ENCODE data around the gene RAB14.

Gene RAB14

DNA sequence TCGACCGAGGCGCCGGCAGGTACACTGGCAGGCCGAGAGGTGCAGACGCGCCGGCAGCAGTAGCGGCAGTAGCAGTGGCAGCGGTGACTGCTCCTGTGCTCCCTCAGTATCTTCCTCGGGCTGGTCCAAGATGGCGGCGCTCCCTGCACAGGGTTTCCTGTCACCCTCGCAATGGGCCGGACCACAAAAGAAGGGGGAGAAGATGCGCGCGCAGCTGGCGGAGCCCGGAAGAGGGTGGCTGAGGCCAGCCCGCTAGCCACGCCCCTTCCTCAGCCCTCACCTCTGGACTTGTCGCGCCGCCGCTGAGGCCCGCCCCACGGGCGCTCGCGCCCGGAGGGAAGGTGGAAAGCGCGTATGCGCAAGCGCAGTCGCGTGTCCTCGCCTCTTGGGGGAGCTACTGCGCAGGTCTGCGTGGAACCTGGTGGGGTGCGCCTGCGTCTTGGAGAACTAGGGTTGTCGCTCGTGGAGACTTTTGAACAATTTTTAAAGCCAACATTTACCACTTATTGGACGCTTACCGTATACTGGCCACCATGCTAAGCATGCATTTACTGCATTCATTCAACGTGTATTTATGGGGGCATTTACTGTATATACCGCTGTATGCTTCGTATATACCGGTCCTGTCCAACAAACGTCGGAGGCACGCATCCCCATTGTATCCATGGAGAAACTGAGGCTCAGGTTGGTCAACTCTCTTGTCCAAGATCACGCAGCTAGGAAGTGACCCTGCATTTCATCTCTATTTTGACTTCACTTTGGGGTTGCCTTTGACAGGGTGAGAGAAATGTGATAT is at the start of gene RAB14:
RAB14 (minus strand) TSS at position 132 of the 796 bp plus-strand sequence. CDS start 8,457 bp downstream, outside the sequence.
- DNase-seq (ENCODE audit: low read depth in 3 of 3), result peak; percentile 100

DNA sequence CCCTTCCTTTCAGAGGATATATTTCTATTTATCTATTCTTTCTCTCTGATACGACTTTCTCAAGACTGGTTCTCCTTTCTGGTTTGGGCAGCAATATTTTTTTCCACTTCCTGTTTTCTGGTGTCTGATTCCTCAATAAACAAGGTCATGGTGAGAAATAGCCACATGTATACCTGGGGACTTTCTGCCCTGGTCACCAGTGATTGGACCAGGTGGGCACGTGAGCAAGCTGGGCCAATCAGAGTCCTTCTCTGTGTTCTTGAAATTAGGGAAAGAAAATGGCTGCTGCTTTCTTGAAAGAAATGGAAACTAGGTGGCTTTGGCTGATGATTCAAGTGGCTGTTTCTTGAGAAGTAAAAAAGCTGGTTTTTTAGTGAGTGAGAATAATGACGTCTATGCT is 47.9 kb upstream of the RAB14 start:
- DNase-seq (ENCODE audit: low read depth in 3 of 3), result no peak

DNA sequence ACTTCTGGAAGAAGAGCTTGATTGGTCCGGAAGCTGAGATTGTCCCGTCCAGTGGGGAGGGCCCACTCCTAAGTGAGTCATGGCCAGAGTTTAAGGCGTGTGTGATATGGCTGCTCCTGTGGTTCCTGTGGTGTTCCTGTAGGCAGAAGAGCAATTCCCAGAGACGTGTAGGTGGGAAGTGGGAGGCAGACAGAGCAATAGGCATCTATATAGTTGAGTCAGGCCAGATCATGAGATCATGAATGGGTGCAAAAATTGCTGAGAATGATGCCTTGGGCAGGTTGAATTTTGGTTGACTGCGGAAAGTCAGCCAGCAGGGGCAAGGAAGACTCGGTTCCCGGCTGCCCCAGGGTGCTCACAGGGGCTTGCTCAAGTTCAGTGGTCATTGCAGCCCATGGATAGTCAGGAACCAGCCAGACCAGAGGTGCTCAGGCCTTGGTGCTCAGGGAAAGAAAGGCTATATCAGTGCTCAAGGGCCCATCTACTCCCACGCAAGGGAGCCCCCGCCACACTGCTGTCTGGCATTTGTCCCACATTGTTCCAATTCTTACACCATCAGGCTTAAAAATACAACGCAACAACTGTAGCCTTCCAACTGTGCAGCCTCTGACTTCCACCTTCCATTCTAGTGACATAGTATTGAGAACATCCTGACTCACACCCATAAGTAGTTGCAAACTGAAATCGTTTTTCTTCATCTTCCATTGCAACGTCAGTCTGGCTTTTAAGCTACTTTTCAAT is 45.3 kb upstream of the RAB14 start:
- DNase-seq (ENCODE audit: low read depth in 3 of 3), result no peak

DNA sequence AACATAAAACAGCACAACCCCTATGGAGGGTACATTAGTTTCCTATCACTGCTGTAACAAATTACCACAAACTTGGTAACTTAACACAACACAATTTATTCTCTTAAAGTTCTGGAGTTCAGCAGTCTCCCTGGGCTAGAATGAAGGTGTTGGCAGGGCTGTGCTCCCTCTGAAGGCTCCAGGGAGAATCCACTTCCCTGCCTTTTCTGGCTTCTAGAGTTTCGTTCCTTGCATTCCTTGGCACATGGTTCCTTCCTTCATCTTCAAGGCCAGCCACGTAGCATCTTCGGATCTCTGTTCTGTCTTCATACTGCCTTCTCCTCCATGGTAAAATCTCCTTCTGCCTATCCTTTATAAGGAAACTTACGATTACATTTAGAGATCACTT is 41.3 kb upstream of the RAB14 start:
- DNase-seq (ENCODE audit: low read depth in 3 of 3), result no peak

DNA sequence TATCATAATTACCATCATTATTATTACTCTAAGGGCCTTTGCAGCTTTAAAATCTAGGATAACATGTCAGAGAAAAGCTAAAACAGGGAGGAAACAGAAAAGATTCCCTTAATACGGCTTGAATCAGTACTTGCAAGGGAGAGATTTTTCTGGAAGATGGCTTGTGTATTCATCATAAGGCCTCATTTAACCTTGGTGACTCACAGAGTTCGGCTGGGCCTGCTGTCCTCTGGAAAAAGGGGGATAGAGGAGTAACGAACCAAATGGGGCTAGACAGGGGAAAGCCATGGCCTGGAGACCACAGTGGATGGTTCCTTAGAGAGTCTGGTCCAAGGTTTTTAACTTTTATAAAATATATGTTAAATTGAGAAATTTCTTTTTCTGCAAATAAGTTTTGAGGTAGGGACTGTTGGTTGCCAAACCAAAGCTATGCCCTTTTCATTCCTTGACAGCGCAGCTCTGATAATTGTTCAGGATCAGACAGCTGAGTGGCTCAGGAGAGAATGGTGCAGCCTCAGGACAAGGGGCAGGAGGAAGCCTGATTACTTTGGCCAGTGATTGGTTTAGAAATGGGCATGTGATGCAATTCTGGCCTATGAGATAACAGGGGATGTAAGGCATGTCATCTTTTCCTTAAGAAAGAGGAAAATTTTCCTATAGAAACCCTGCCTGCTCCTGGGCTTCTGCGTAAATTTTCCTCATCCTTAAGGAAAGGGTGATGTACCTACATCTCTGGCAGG is 40.7 kb upstream of the RAB14 start:
- DNase-seq (ENCODE audit: low read depth in 3 of 3), result no peak

DNA sequence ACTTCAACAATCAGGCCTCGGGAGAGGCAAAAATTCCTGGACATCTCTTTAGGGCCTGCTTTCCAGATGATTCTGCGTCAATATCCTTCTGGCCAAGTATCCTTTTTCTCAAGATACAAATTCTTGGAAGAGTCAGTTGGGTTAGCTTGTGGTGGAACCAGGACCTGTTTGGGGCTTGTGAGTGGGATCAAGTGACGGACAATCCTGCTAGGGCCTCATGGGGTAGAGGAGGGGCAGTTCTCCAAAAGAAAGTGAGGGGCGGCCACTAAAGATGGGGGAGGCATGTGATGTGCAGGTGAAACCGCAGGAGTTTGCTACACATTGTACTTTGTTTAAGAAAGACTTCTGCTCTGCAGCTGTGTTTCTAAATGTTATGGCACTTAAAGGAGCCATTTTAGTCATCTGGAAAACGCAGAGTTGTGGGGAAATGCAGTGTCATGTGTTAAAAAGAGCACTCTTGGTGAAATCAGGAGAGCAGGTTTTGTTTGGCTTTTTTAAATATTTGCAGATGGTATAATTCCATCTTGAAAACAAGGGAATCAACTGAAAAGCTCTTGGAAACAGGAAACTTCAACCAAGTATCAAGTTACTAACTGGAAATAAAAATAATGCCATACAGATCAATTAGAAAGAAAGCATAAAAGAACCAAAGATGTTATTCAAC is 38.9 kb upstream of the RAB14 start:
- DNase-seq (ENCODE audit: low read depth in 3 of 3), result no peak

DNA sequence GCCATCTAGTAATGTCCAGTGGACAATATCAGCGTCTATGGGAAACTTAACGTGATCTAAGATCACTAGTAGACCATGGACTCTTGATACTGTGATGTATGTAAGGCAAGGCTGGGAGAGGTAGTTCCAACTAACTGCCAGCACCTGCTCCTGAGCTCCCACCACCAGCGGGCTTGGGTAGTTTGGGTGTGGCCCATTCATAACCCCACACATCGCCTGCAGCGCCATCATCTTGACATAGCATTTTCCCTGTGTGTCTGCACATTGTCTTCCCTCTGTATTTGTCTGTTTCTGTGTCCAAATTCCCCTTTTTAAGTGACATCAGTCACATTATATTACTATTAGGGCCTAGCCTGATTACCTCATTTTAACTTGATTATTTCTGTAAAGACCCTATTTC is 38.2 kb upstream of the RAB14 start:
- no peak for DNase-seq (ENCODE audit: low read depth in 3 of 3)

DNA sequence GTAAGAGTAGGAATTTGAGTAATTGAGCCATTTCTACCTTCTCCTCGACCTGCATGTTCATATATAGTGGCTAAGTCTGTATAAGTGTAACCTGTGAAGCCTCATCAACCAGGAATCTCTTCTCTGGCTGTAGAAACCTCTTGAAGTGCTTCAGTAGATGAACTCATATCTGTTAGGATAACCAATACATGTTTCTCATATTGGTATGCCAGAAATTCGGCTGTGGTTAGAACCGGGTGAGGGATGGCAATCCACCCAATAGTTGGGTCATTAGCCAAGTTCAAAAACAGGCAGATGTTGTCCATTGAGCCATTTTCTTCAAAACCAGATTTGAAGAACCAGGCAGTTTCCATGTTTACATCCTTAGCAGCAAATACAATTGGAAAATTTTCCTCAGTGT is 37.4 kb upstream of the RAB14 start:
- no peak for DNase-seq (ENCODE audit: low read depth in 3 of 3)

DNA sequence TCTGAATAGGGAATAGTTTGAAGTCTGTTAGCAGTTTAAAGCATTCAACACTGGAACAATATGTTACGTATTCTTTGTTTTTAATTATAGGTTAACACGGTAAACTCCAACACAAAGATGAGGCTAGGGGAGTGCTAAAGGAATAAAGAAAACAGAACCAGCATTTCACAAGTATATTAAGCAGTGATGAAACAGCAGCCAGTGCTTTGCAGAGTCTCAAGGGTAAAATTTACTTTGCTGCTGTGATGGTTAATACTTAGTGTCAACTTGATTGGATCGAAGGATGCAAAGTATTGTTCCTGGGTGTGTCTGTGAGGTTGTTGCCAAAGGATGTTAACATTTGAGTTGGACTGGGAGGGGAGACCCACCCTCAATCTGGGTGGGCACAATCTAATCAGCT is 36.2 kb upstream of the RAB14 start:
- DNase-seq (ENCODE audit: low read depth in 3 of 3), result no peak

DNA sequence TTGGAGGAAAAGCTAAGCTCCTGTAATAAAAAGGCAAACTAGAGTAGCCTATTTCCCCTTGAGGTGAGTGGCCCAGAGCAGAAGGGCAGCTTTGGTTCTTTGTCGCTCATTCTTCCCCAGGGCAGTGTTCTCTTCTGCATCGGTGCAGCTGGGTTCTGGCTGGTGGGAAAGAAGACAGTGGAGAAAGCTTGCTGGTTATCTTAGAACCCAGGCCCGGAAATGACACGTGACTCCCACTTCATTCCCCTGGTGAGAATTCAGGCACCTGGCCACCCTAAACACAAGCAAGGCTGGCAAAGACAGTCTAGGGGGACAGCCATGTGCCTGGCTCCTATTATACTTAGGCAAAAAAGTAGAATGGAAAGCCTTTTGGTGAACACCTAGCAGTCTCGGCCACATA is 33.8 kb upstream of the RAB14 start:
- no peak for DNase-seq (ENCODE audit: low read depth in 3 of 3)

DNA sequence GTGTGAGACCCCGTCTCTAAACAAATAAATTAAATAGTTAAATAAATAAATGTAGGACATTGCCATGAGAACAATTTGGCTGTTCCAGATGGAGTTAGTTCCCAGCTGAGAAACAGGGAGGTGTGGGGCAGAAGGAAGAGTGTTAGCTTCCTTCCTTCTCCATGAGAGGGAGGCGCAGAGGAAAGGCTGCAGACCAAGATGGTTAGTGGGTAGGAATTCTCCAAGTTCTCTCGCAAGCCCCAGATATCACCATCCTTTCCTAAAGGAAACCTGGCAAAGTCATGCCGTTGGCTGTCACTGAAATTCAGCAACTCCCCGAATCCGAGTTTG is 33.1 kb upstream of the RAB14 start:
- DNase-seq (ENCODE audit: low read depth in 3 of 3), result no peak

DNA sequence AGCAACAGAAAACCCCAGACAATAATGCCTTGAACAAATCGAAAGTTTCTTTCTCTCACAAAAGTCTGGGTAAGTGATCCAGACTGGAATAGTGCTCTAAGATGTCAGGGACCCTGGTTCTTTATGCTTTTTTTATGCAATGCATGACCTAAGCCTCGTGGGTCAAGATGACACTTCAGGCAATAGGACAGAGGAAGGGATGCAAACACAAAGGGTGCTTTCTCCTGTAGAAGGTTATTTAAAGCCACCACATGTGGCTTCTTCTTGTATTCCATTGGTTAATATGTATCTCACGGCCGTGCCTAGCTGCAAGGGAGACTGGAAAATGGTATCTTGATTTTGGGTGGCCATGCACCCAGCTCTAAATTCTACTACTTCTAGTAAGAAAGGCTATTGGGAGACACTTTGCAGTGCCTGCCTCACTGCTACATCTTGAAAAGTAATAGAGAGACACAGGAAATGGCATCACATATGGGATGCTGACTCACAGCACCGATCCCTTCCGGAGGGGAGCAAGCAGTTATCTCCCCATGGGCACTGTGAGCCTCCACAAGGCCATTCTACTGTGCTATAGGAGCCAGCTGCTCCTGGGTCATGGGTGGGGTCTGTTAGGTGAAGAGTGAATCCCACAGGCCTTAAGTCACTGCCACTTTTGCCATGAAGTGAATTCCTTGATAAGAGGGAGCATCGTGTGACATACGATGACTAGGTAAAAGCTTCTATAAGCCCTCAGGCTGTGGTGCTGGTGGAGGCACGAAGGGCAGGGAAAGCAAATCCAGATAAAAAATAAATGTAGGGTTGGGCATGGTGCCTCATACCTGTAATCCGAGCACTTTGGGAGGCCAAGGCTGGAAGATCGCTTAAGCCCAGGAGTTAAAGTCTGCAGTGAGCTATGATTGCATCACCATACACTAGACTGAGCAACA is 32.5 kb upstream of the RAB14 start:
- DNase-seq (ENCODE audit: low read depth in 3 of 3), result no peak

DNA sequence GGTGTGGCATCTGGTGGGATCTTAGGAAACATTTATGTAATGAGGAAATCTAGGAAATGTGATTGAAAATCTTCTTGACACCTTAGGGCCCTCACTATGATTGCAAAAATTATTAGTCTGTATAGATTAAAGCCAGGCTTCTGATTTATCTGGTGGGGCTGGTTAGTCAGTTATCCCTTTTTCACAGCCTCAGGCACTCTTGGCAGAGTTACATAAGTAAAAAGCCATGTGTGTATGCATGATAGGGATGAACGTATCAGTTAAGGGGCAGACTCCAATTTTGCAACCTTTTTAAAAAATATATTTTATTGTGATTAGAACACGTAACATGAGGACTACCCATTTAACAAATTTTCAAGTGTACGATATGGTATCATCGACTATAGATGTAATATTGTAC is 30.6 kb upstream of the RAB14 start:
- DNase-seq (ENCODE audit: low read depth in 3 of 3), result no peak

DNA sequence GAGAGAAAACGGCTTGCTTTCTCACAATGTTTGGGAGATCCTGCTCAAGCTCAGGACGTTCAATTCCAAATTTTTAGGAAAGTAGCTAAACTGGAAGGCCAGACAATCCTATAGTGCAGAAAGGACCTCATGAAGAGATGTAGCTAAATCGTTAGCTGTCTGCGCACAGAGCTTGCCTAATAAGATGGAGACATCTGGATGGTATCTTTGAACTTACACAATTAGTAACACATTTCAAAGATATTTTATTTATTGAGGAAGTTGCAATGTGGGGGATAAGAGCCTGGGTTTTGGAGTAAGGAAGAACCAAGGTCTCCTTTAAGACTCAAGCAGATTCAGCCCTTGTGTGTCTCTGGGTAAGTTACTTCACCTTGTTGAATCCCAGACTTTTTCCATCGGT is 28.6 kb upstream of the RAB14 start:
- no peak for DNase-seq (ENCODE audit: low read depth in 3 of 3)

DNA sequence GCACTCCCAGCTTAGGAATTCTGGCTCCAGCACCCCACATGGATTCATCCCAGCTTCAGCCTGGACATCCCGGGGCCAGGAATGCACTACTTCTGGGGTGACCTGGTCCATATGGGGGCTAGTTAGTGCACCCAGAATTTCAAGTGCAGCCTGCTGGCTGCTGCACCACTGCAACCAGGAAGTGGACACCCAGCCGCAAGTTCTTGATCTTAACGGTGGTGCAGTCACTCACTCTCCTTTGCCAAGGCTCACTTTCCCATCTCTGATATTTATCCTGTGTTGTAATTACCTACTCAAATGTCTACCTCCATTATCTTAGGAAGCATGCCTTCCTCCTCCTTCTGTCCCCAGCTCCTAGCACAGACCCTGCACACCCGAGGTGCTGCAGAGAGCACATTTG is 26.2 kb upstream of the RAB14 start:
- DNase-seq (ENCODE audit: low read depth in 3 of 3), result no peak

DNA sequence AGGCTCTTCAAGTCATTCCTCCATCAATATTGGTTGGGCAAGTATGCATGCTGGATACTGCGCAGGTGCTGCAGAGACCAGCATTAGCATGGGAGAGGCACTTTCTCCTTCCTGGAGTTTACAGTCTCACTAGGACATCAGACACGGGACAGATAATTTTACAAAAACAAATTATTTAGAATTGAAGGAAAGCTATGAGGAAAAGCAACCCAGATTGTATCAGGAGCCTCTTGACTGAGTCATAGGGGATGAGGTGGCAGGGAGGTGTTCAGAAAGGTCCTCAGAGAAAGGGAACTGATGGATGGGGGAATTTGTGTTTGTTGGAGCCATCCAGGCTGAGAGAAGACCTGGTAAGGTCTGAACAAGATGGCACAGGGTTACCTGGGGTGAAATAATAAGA is 24.5 kb upstream of the RAB14 start:
- DNase-seq (ENCODE audit: low read depth in 3 of 3), result no peak

DNA sequence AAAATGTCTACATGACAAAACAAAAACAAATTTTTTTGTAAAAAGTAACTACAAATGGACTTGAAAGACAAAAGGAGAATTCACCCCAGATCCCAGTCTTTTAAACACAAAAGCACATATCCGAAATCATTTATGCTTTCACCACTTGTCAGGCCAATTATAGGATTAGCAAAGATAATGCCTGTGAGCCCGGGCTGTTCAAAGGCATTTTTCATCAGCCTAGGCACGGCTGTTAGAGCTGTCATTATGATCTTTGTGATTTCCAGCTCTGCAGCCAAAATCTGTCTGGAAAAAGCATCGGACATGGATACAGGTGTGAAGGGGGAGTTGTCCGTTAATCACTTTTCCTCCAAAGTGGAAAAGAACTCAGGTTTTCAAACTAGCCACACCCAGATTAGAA is 23.6 kb upstream of the RAB14 start:
- DNase-seq (ENCODE audit: low read depth in 3 of 3), result no peak

DNA sequence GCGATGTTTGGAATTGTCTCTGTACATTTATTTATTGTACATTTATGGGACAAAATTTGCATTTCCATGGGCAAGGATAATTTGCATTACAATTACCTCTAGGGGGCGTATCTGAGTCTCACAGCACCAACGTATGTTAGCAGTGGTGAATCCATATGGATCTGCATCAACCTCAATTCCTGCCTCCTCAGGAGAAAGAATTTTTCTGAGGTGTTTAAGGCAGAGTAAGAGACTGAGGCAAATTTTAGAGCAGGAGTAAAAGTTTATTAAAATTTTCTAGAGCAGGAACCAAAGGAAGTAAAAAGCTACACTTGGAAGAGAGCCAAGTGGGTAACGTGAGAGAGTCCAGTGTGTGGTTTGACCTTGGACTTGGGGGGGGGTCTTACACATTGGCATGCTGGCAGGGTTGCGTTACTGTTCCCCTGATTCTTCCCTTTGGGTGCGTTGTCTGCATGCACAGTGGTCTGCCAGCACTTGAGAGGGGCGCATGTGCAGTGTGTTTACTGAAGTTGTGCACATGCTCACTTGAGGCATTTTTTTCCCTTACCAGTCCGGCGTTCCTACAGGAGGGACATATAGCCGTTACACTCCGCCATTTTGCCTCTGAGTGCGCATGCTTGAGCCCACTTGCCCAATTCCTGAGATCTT is 21.0 kb upstream of the RAB14 start:
- no peak for DNase-seq (ENCODE audit: low read depth in 3 of 3)

DNA sequence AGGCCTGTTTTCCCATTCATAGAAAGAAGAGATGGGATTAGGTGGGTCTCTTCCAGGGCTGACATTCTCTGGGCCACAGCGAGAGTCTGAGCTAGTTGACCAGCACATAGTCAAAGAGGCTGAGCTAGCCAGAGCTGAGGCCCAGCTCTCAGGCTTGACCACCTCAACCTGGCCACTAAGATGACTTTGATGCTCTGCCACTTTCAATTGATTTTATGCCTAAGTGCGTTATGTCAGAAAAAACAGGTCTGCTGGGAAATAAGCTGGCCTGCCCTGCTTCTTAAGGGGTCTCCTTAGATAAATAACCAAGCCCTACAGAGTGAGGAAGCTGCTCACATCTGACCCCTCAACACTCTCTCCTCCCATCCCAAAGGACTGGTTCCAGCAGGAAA is 20.0 kb upstream of the RAB14 start:
- no peak for DNase-seq (ENCODE audit: low read depth in 3 of 3)

DNA sequence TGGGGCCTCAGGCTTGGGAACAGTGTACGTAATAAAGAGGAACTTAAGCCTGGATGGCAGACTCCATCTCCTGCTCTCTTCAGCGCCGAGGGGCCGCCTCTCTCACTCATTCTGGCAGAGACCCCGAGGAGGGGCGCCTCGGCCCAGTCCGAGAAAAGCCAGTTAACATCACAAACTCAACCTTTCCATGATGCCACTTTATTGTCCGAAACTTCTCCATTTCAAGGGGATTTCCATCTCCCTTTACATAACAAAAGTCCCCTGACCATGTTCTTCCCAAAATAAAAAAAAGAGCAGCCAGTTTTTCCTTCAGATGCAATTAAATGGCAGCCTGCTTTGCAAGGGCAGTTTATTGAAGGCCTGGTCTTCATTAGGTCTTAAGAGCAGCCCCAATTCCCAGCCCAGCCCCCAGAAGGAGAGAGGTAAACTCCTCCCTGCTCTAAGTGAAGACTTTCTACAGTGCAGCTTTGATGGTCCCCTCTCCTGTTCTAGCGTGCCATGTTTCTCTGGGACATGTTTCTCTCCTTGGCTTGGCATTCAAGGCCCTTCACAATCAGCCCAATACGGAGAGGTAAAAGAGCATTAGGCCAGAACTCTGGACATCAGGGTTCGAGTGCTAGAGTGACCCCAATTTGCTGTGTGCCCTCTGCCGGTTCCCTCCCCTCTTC is 19.5 kb upstream of the RAB14 start:
- DNase-seq (ENCODE audit: low read depth in 3 of 3), result no peak

Data from stimulated activated CD4-positive, alpha-beta T cell treated with anti-CD3 and anti-CD28 coated beads, TNF-alpha, amount 100 ng/mL, for 4 hours (primary cell).